HepG2 (cell line): ENCODE results near the gene SLC16A14. TPM values are rescaled to one million over a fixed set of nuclear protein-coding genes. Genes with fewer than 3 reads are reported as not detected.

Experiments used
- ATAC-seq: fragments of 200-7000 bp; cut with Tn5 transposase; 3 replicates; pipeline ENCODE4 v1.9.1; 2020; ENCODE audit warnings: mild to moderate bottlenecking, moderate library complexity
- BruUV-seq: library from RNA; stranded (reverse); fragments of 400-500 nt; replicated peaks from 2 replicates; lab custom pipeline; 2021; lab: Mats Ljungman, UMichigan
- CTCF ChIA-PET: fragments of 300-600 bp; formaldehyde crosslinking; extraction: SDS; loops from one replicate; lab custom pipeline; 2021; ENCODE audit warnings: low total read pairs, inconsistent platforms, low intra/inter-chr PET ratio; lab: Yijun Ruan, JAX
- POLR2A ChIA-PET: fragments of 350-600 bp; sonication (Branson Sonifier 250); formaldehyde crosslinking; loops from one replicate; lab custom pipeline; 2020; ENCODE audit warnings: antibody characterized with exemption, inconsistent platforms; lab: Yijun Ruan, JAX
- DNase-seq: peaks from one replicate; pipeline ENCODE4 v3.0.0-alpha.2; 2015; ENCODE audit warnings: low spot score
- FAIRE-seq: peaks from 3 replicates; lab custom pipeline; 2011; peaks lifted over from hg19 to GRCh38; lab: Jason Lieb, UNC
- H2AFZ ChIP-seq: one replicate; pipeline ENCODE4 v1.6.1; 2011; ENCODE audit warnings: low read length, inconsistent platforms
- H3K27ac ChIP-seq: fragments of 300-600 bp; 3 replicates; pipeline ENCODE4 v1.8.0; 2011; ENCODE audit warnings: mixed run types, mild to moderate bottlenecking, mixed read lengths, low read length, inconsistent platforms; ENCODE audit not compliant: insufficient read depth; ENCODE audit errors: extremely low read length
- H3K27me3 ChIP-seq, 2 experiments: fragments of 200-600 bp in 1 of 2; 2 replicates in 1 of 2; 3 replicates in 1 of 2; pipeline versions ENCODE4 v1.6.0 to v1.8.0; 2011; ENCODE audit warnings: low read length in 2 of 2, mild to moderate bottlenecking in 2 of 2, moderate library complexity in 2 of 2, inconsistent platforms in 1 of 2; ENCODE audit not compliant: insufficient read depth in 2 of 2, control insufficient read depth in 1 of 2
- H3K36me3 ChIP-seq, 2 experiments: fragments of 200-600 bp in 1 of 2; replicated peaks in 1 of 2; 2 replicates in 1 of 2; 3 replicates in 1 of 2; pipeline versions ENCODE4 v1.5.1 to v1.8.0; 2011; ENCODE audit warnings: low read length in 2 of 2, inconsistent platforms in 1 of 2; ENCODE audit not compliant: insufficient read depth in 2 of 2, control insufficient read depth in 1 of 2
- H3K4me1 ChIP-seq: 2 replicates; pipeline ENCODE4 v1.5.1; 2012; ENCODE audit warnings: low read length, inconsistent platforms; ENCODE audit not compliant: insufficient read depth
- H3K4me2 ChIP-seq: 2 replicates; pipeline ENCODE4 v1.6.0; 2011; ENCODE audit warnings: low read depth, low read length, inconsistent platforms
- H3K4me3 ChIP-seq, 3 experiments: fragments of 200-600 bp in 1 of 3; sonication (generic), shearing (Covaris generic) in 1 of 3; replicated peaks in 1 of 3; 2 replicates each; pipeline ENCODE4 v1.5.1; 2011 to 2016; ENCODE audit warnings: low read length in 3 of 3, inconsistent platforms in 2 of 3, low read depth in 2 of 3, mild to moderate bottlenecking in 2 of 3, control low read depth in 1 of 3, mixed read lengths in 1 of 3; ENCODE audit not compliant: insufficient read depth in 1 of 3
- H3K79me2 ChIP-seq: one replicate; pipeline ENCODE4 v1.6.1; 2011; ENCODE audit warnings: low read length, inconsistent platforms; ENCODE audit not compliant: insufficient read depth
- H3K9ac ChIP-seq: 2 replicates; pipeline ENCODE4 v1.6.0; 2011; ENCODE audit warnings: mild to moderate bottlenecking, low read depth, low read length, inconsistent platforms; ENCODE audit not compliant: insufficient read depth
- H3K9me3 ChIP-seq: 2 replicates; pipeline ENCODE4 v1.5.1; 2012; ENCODE audit warnings: mild to moderate bottlenecking, low read length
- H4K20me1 ChIP-seq: 2 replicates; pipeline ENCODE4 v1.6.0; 2011; ENCODE audit warnings: inconsistent platforms, mild to moderate bottlenecking, low read length, moderate library complexity; ENCODE audit not compliant: insufficient read depth
- BRD4 ChIP-seq: sonication (generic); formaldehyde crosslinking; IDR thresholded peaks from 2 replicates; pipeline ENCODE4 v1.4.0; 2020; ENCODE audit warnings: missing genetic modification reagents
- CBX5 ChIP-seq: sonication (generic); formaldehyde crosslinking; IDR thresholded peaks from 2 replicates; pipeline ENCODE4 v1.4.0; 2020; ENCODE audit warnings: missing genetic modification reagents, borderline replicate concordance
- DRAP1 ChIP-seq: IDR thresholded peaks from 2 replicates; pipeline ENCODE4 v1.6.1; 2016; ENCODE audit warnings: missing genetic modification reagents, missing compliant biosample characterization
- MAFK ChIP-seq, 2 experiments: IDR thresholded peaks in 1 of 2; conservative IDR thresholded peaks in 1 of 2; 2 replicates each; pipeline ENCODE4 v1.6.1; 2011; ENCODE audit warnings: improper control_type of control experiment in 2 of 2, low read length in 2 of 2
- MIER2 ChIP-seq: IDR thresholded peaks from 2 replicates; pipeline ENCODE4 v1.6.1; 2016; ENCODE audit warnings: missing biosample characterization, missing genetic modification reagents
- PAXIP1 ChIP-seq: sonication (generic); formaldehyde crosslinking; conservative IDR thresholded peaks from 2 replicates; pipeline ENCODE4 v1.4.0; 2020; ENCODE audit warnings: mild to moderate bottlenecking, missing genetic modification reagents, moderate library complexity
- PCBP1 ChIP-seq: fragments of 200-400 bp; formaldehyde crosslinking; IDR thresholded peaks from 2 replicates; pipeline ENCODE4 v1.6.1; 2017; ENCODE audit warnings: mild to moderate bottlenecking, low read depth, low read length, borderline replicate concordance
- RELA ChIP-seq: sonication (generic); formaldehyde crosslinking; IDR thresholded peaks from 2 replicates; pipeline ENCODE4 v1.4.0; 2020; ENCODE audit warnings: missing genetic modification reagents
- SAFB2 ChIP-seq: sonication (generic); formaldehyde crosslinking; IDR thresholded peaks from 2 replicates; pipeline ENCODE4 v1.5.1; 2020; ENCODE audit warnings: missing genetic modification reagents, low read depth, mild to moderate bottlenecking, borderline replicate concordance
- SIX1 ChIP-seq: sonication (generic); formaldehyde crosslinking; IDR thresholded peaks from 2 replicates; pipeline ENCODE4 v1.4.0; 2020; ENCODE audit warnings: missing genetic modification reagents, borderline replicate concordance
- ZBTB34 ChIP-seq: sonication (generic); formaldehyde crosslinking; IDR thresholded peaks from 2 replicates; pipeline ENCODE4 v1.8.0; 2022; ENCODE audit warnings: mild to moderate bottlenecking, missing genetic modification reagents
- ZNF343 ChIP-seq: sonication (generic); formaldehyde crosslinking; IDR thresholded peaks from 2 replicates; pipeline ENCODE4 v1.4.0; 2020; ENCODE audit warnings: mild to moderate bottlenecking, missing genetic modification reagents
- ZNF367 ChIP-seq: sonication (generic); formaldehyde crosslinking; IDR thresholded peaks from 2 replicates; pipeline ENCODE4 v1.4.0; 2020; ENCODE audit warnings: missing genetic modification reagents, borderline replicate concordance
- ZNF724P ChIP-seq: sonication (generic); formaldehyde crosslinking; IDR thresholded peaks from 2 replicates; pipeline ENCODE4 v1.8.0; 2022; ENCODE audit warnings: missing genetic modification reagents, borderline replicate concordance
- ZNF839 ChIP-seq: sonication (generic); formaldehyde crosslinking; IDR thresholded peaks from 2 replicates; pipeline ENCODE4 v1.4.0; 2020; ENCODE audit warnings: missing genetic modification reagents, mild to moderate bottlenecking, borderline replicate concordance
- WGBS: methylation state at CpG from one replicate; pipeline ENCODE4 v1.1.6; 2017; ENCODE audit warnings: low lambda C conversion rate; 5-methylcytosine and 5-hydroxymethylcytosine counted together
- in situ Hi-C: cut with HindIII; loops from 2 replicates; pipeline ENCODE4 v1.10.0; 2017; ENCODE audit warnings: low pct_unique_long_range_greater_than_20kb; ENCODE audit not compliant: extremely low pct_ligation_motif_present
- intact Hi-C: fragments of 100-400 bp; cut with micrococcal nuclease; formaldehyde crosslinking; loops from one replicate; pipeline ENCODE4 v1.10.0; 2022; ENCODE audit not compliant: unreplicated experiment
- polyA plus RNA-seq, 8 experiments: library from polyadenylated mRNA; depleted of rRNA in 3 of 8; stranded (reverse) in 7 of 8; unstranded in 1 of 8; fragments of >200 nt; fragmentation: Illumina TruSeq in 4 of 8; extraction: Trizol in 4 of 8; gene quantifications; 2 replicates each; pipeline versions ENCODE4 v1.2.1 to v1.2.3, GENCODE V29; 2011 to 2016; ENCODE audit warnings: low read depth in 4 of 8, missing spikeins in 1 of 8, mixed read lengths in 1 of 8; ENCODE audit not compliant: insufficient read depth in 1 of 8
- total RNA-seq, 5 experiments: library from RNA; depleted of rRNA; stranded (reverse); fragments of >200 nt; fragmentation: Illumina TruSeq; extraction: Trizol; gene quantifications; 2 replicates each; pipeline ENCODE4 v1.2.3, GENCODE V29; 2016; ENCODE audit warnings: low read depth in 1 of 5

The SLC16A14 gene
- total and polyA plus RNA-seq, 2 of the 13 experiments (the other 11 are each of a cell fraction or from before 2014, with no cell fraction given) = 0.05 TPM; not detected in 1

DNA sequence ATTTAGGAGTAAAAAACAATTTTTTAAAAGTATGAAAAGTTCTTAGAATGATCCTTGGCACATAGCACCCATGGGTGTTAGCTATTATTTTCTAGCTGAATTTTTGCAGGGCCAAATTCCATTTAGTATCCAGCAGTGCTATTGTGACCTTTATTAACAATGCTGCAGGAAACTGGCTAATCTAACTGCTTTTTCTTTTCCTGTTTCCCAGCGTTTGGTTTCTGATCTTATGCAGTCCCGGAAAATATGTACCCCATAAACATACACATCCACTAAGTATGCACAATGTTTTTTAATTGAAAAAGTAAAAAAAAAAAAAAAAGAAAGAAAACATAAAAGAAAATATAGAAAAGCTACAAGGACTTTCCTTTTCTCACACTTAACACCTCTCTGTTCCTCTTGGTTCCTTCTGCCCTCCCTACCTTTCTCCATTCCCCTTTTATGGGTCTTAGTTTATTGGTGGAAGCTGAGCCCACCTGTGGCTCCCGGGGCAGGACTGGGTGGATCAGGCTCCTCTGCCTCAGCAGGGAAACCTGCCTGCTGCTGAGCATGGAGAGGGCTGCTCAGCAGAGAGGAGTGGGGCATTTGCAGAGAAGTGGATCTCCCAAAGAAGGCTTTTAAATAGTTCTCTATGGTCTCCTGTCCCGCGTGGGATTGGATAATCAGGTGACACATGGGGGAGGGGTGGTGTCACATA lies 9.3 kb upstream of the SLC16A14 start (continued):
- TF ChIP-seq MIER2 (CRISPR knock-in tag) (no peak), ZNF839 (no peak), PAXIP1 (CRISPR knock-in tag) (no peak), ZBTB34 (no peak), RELA (CRISPR knock-in tag) (no peak)

- CTCF ChIA-PET = no interaction called here
- no TSS peak for BruUV-seq
- 3% methylated on average over 2 of the region's 2 CpGs for WGBS
- no peak for TF ChIP-seq ZNF343 (CRISPR knock-in tag)
- TF ChIP-seq SAFB2 = no peak
- TF ChIP-seq SIX1 (CRISPR knock-in tag) = no peak
- TF ChIP-seq ZNF367 (CRISPR knock-in tag) = no peak
- TF ChIP-seq BRD4 (CRISPR knock-in tag) = no peak
- no peak for TF ChIP-seq ZNF724P (CRISPR knock-in tag)
- no peak for TF ChIP-seq ZBTB34
- TF ChIP-seq PCBP1 = no peak
- TF ChIP-seq CBX5 (CRISPR knock-in tag) = no peak
- no peak for TF ChIP-seq MAFK (conservative IDR thresholded peaks at IDR 0.05 in 1 of 2, IDR thresholded peaks at IDR 0.05 in 1 of 2; ENCODE audit: low read length in 2 of 2)
- no peak for TF ChIP-seq DRAP1
These were observed 8.1 kb upstream of the SLC16A14 start for GRCh38 chr2:230076819-230077218.

More at GRCh38 chr2:230076819-230077218, 8.1 kb upstream of the SLC16A14 start:
- H3K27ac ChIP-seq = no peak overlapping the region
- ATAC-seq = no peak
- FAIRE-seq = no peak
- H3K4me3 ChIP-seq = no peak overlapping the region
- no peaks in the 10 kb centered on the region for H4K20me1 ChIP-seq
- H3K27me3 ChIP-seq = peaks cover 0 to 29% of the 10 kb centered on the region in 2 experiments; a peak in 4 of 5 replicates
- intact Hi-C loops = no loop called here
- peaks cover 7% of the 10 kb centered on the region for H3K4me1 ChIP-seq
- DNase-seq = no peak
- no peaks in the 10 kb centered on the region for H3K36me3 ChIP-seq
- in situ Hi-C loops = no loop called here
- H3K9me3 ChIP-seq = no peaks in the 10 kb centered on the region
- POLR2A ChIA-PET = no interaction called here
- no peak overlapping the region for H3K9ac ChIP-seq
- no peaks in the 10 kb centered on the region for H3K79me2 ChIP-seq
- H2AFZ ChIP-seq = no peak overlapping the region
- no peak overlapping the region for H3K4me2 ChIP-seq
